CD14-positive monocyte (primary cell): ENCODE results near the gene EDARADD. TPM values are rescaled to one million over a fixed set of nuclear protein-coding genes. Genes with fewer than 3 reads are reported as not detected.

ENCODE experiments used
- DNase-seq, 3 donors: peaks; one replicate each; pipeline ENCODE4 v3.0.0-alpha.2; 2011 to 2022
- H2AFZ ChIP-seq: 2 replicates; pipeline ENCODE4 v1.6.0; 2012; ENCODE audit warnings: mild to moderate bottlenecking, low read depth, low read length, inconsistent platforms; ENCODE audit not compliant: insufficient read depth, poor library complexity, severe bottlenecking
- H3K27ac ChIP-seq, 2 donors: 1 replicate in 1 of 2; 2 replicates in 1 of 2; pipeline ENCODE4 v1.5.1; 2012 to 2013; ENCODE audit warnings: low read length in 2 of 2, control low read depth in 1 of 2, inconsistent platforms in 1 of 2, low read depth in 1 of 2, mild to moderate bottlenecking in 1 of 2
- H3K27me3 ChIP-seq, 2 donors: one replicate each; pipeline versions ENCODE4 v1.6.0 to v1.6.1; 2011 to 2013; ENCODE audit warnings: low read length in 2 of 2; ENCODE audit not compliant: control insufficient read depth in 2 of 2, insufficient read depth in 2 of 2
- H3K36me3 ChIP-seq, 2 donors: replicated peaks in 1 of 2; 1 replicate in 1 of 2; 2 replicates in 1 of 2; pipeline versions ENCODE4 v1.5.1 to v1.6.1; 2012 to 2013; ENCODE audit warnings: low read length in 2 of 2, control low read depth in 1 of 2, inconsistent platforms in 1 of 2, mild to moderate bottlenecking in 1 of 2; ENCODE audit not compliant: insufficient read depth in 2 of 2, control insufficient read depth in 1 of 2
- H3K4me1 ChIP-seq, 2 donors: 1 replicate in 1 of 2; 2 replicates in 1 of 2; pipeline versions ENCODE4 v1.5.1 to v1.6.1; 2012 to 2013; ENCODE audit warnings: low read length in 2 of 2, control low read depth in 1 of 2, inconsistent platforms in 1 of 2, mild to moderate bottlenecking in 1 of 2, moderate library complexity in 1 of 2; ENCODE audit not compliant: insufficient read depth in 2 of 2, control insufficient read depth in 1 of 2
- H3K4me2 ChIP-seq: replicated peaks from 2 replicates; pipeline ENCODE3; 2012; ENCODE audit warnings: low read length, moderate library complexity, mild to moderate bottlenecking; ENCODE audit not compliant: poor library complexity, severe bottlenecking; ENCODE audit errors: extremely low read depth
- H3K4me3 ChIP-seq, 3 experiments: fragments of 200-600 bp in 1 of 3; sonication (generic) in 1 of 3; replicated peaks in 1 of 3; 1 replicate in 2 of 3; 2 replicates in 1 of 3; pipeline ENCODE4 v1.5.1; 2011 to 2013; ENCODE audit warnings: low read length in 3 of 3, mild to moderate bottlenecking in 3 of 3, control low read depth in 2 of 3, low read depth in 2 of 3, inconsistent platforms in 1 of 3, moderate library complexity in 1 of 3
- H3K79me2 ChIP-seq: 2 replicates; pipeline ENCODE4 v1.6.0; 2012; ENCODE audit warnings: mild to moderate bottlenecking, control low read depth, inconsistent platforms, low read length, moderate library complexity; ENCODE audit not compliant: insufficient read depth
- H3K9ac ChIP-seq: 2 replicates; pipeline ENCODE4 v1.6.0; 2017; ENCODE audit warnings: low read length, mild to moderate bottlenecking; ENCODE audit not compliant: insufficient read depth, poor library complexity, severe bottlenecking
- H3K9me3 ChIP-seq, 2 donors: replicated peaks in 1 of 2; 1 replicate in 1 of 2; 2 replicates in 1 of 2; pipeline versions ENCODE4 v1.5.1 to v1.6.1; 2012 to 2013; ENCODE audit warnings: low read length in 2 of 2, control low read depth in 1 of 2; ENCODE audit not compliant: control insufficient read depth in 1 of 2, insufficient read depth in 1 of 2
- H4K20me1 ChIP-seq: 2 replicates; pipeline ENCODE4 v1.6.0; 2012; ENCODE audit warnings: mild to moderate bottlenecking, low read length, control low read depth, moderate library complexity; ENCODE audit not compliant: insufficient read depth
- H3K27ac Mint-ChIP-seq, 7 donors: one replicate each; pipeline ENCODE4 v1.8.0; 2020; ENCODE audit warnings: mild to moderate bottlenecking in 7 of 7, mixed read lengths in 7 of 7, moderate library complexity in 6 of 7, inconsistent platforms in 2 of 7
- H3K27me3 Mint-ChIP-seq, 3 donors: one replicate each; pipeline ENCODE4 v1.8.0; 2021 to 2022; ENCODE audit warnings: low read depth in 3 of 3, mild to moderate bottlenecking in 3 of 3, mixed read lengths in 3 of 3, moderate library complexity in 3 of 3, inconsistent platforms in 1 of 3
- H3K36me3 Mint-ChIP-seq, 2 donors: one replicate each; pipeline ENCODE4 v1.8.0; 2020; ENCODE audit warnings: mixed read lengths in 2 of 2, inconsistent platforms in 1 of 2, mild to moderate bottlenecking in 1 of 2
- H3K4me1 Mint-ChIP-seq: one replicate; pipeline ENCODE4 v1.8.0; 2020; ENCODE audit warnings: mild to moderate bottlenecking, mixed read lengths
- H3K4me3 Mint-ChIP-seq, 2 donors: one replicate each; pipeline ENCODE4 v1.8.0; 2020; ENCODE audit warnings: mild to moderate bottlenecking in 2 of 2, mixed read lengths in 2 of 2, moderate library complexity in 1 of 2
- H3K9me3 Mint-ChIP-seq, 7 donors: one replicate each; pipeline ENCODE4 v1.8.0; 2020 to 2022; ENCODE audit warnings: mixed read lengths in 7 of 7, mild to moderate bottlenecking in 6 of 7, moderate library complexity in 6 of 7, inconsistent platforms in 2 of 7
- WGBS: methylation state at CpG from one replicate; pipeline ENCODE4 v1.1.5; 2013; ENCODE audit warnings: missing lambda C conversion rate; ENCODE audit not compliant: insufficient coverage; 5-methylcytosine and 5-hydroxymethylcytosine counted together
- intact Hi-C, 2 donors: fragments of 100-400 bp; cut with micrococcal nuclease; formaldehyde crosslinking; loops; one replicate each; pipeline versions ENCODE4 v1.15.0 to v1.15.1; 2023
- polyA plus RNA-seq, 3 donors: library from polyadenylated mRNA; depleted of rRNA in 1 of 3; unstranded in 2 of 3; stranded (reverse) in 1 of 3; fragments of 300-500 nt in 2 of 3; fragments of >200 nt in 1 of 3; fragmentation: Illumina TruSeq in 2 of 3; gene quantifications; 1 replicate in 2 of 3; 2 replicates in 1 of 3; pipeline ENCODE4 v1.2.3, GENCODE V29; 2012 to 2021
- TF ChIP-seq, protein P1 (sequence below): fragments of 200-600 bp; IDR thresholded peaks from one replicate; pipeline ENCODE4 v1.8.0; 2022; ENCODE audit warnings: antibody characterized with exemption, mild to moderate bottlenecking

The EDARADD gene
- polyA plus RNA-seq, 3 donors: not detected

- H3K4me1 Mint-ChIP-seq: peaks cover 23% of the 10 kb centered on the region
- H4K20me1 ChIP-seq: no peaks in the 10 kb centered on the region
- no peak overlapping the region for H3K4me3 Mint-ChIP-seq
- intact Hi-C loops: no loop called here
- no peak overlapping the region for H2AFZ ChIP-seq
- no peak overlapping the region for H3K4me3 ChIP-seq
- H3K79me2 ChIP-seq: peaks cover 6% of the 10 kb centered on the region
- H3K9ac ChIP-seq: no peak overlapping the region
- H3K27me3 Mint-ChIP-seq: peaks cover 0 to 5% (median 1%) of the 10 kb centered on the region in 3 donors
- no peaks in the 10 kb centered on the region for H3K36me3 ChIP-seq
- TF ChIP-seq, protein P1, sequence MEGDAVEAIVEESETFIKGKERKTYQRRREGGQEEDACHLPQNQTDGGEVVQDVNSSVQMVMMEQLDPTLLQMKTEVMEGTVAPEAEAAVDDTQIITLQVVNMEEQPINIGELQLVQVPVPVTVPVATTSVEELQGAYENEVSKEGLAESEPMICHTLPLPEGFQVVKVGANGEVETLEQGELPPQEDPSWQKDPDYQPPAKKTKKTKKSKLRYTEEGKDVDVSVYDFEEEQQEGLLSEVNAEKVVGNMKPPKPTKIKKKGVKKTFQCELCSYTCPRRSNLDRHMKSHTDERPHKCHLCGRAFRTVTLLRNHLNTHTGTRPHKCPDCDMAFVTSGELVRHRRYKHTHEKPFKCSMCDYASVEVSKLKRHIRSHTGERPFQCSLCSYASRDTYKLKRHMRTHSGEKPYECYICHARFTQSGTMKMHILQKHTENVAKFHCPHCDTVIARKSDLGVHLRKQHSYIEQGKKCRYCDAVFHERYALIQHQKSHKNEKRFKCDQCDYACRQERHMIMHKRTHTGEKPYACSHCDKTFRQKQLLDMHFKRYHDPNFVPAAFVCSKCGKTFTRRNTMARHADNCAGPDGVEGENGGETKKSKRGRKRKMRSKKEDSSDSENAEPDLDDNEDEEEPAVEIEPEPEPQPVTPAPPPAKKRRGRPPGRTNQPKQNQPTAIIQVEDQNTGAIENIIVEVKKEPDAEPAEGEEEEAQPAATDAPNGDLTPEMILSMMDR: no peak
- DNase-seq: no peak
- H3K9me3 ChIP-seq: no peaks in the 10 kb centered on the region
- H3K27ac ChIP-seq: no peak overlapping the region
- H3K36me3 Mint-ChIP-seq: no peaks in the 10 kb centered on the region
- H3K4me2 ChIP-seq: no peak overlapping the region
- H3K27me3 ChIP-seq: no peaks in the 10 kb centered on the region
- peaks cover 0 to 2% (median 0%) of the 10 kb centered on the region in 7 donors for H3K9me3 Mint-ChIP-seq
- no peak overlapping the region for H3K27ac Mint-ChIP-seq
- WGBS: 0% methylated on average over 1 of the region's 5 CpGs
- H3K4me1 ChIP-seq: peaks cover 13 to 15% of the 10 kb centered on the region in 2 donors
Observed at GRCh38 chr1:236518322-236518721, 124.2 kb downstream of the EDARADD start.

DNA sequence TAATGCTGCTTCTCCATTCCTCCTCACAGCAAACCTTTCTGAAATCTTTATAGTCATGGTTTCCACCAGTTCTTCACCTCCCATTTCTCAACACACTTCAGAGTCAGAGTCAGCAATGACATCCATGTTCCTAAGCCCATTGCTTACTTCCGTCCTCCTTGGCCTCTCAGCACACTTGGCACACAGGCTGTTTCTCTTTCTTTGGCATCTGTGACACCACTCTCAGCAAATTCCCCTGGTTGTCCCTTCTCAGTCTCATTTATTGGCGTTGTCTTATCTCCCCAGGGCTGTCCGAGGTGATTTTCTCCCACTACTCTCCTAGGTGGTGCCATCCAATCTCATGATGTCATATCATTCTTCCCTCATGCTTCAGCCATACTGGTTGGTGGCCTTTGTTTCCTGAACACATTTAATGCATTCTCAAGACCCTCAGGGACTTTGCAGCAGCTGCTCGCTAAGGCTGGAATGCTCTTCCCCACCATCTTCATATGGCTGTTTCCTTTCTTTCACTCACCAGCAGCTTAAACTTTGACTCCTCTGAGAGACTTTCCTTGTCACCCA lies 126.4 kb downstream of the EDARADD start:
- Histone ChIP-seq H3K9ac (no peak overlapping the region), H3K27ac (no peak overlapping the region), H3K36me3 (no peaks in the 10 kb centered on the region), H3K79me2 (peaks cover 26% of the 10 kb centered on the region), H3K27me3 (no peaks in the 10 kb centered on the region), H2AFZ (no peak overlapping the region), H3K4me3 (no peak overlapping the region), H3K9me3 (no peaks in the 10 kb centered on the region), H3K4me1 (peaks cover 22 to 27% of the 10 kb centered on the region in 2 donors), H4K20me1 (peaks cover 3% of the 10 kb centered on the region), H3K4me2 (no peak overlapping the region)
- H3K9me3 Mint-ChIP-seq: peaks cover 0 to 2% (median 0%) of the 10 kb centered on the region in 7 donors
- 90% methylated on average over 4 of the region's 4 CpGs for WGBS
- TF ChIP-seq, protein P1: no peak
- H3K27ac Mint-ChIP-seq: no peak overlapping the region
- peaks cover 0 to 5% (median 1%) of the 10 kb centered on the region in 3 donors for H3K27me3 Mint-ChIP-seq
- DNase-seq: no peak
- peaks cover 30% of the 10 kb centered on the region for H3K4me1 Mint-ChIP-seq
- intact Hi-C loops: loop anchor here (10.0 kb wide), 2 partner anchors 236 to 416 kb away; partner anchors contain the start of gene ERO1B (in 1 of the 2)
- no peak overlapping the region for H3K4me3 Mint-ChIP-seq
- H3K36me3 Mint-ChIP-seq: no peaks in the 10 kb centered on the region
